Epithelial cell of proximal tubule (primary cell): ENCODE results near the gene IL18. TPM values are rescaled to one million over a fixed set of nuclear protein-coding genes. Genes with fewer than 3 reads are reported as not detected.

Experiments
- DNase-seq: peaks from one replicate; pipeline ENCODE4 v3.0.0-alpha.2; 2011; ENCODE audit warnings: low read depth
- H3K4me3 ChIP-seq: 2 replicates; pipeline ENCODE4 v1.5.1; 2011; ENCODE audit warnings: low read depth, mild to moderate bottlenecking, low read length
- CTCF ChIP-seq: conservative IDR thresholded peaks from 2 replicates; pipeline ENCODE4 v1.5.1; 2012; ENCODE audit warnings: low read depth, mild to moderate bottlenecking, low read length
- total RNA-seq: library from RNA; depleted of rRNA; stranded (reverse); fragments of >200 nt; gene quantifications from 2 replicates; pipeline ENCODE4 v1.2.3, GENCODE V29; 2015

IL18 gene
- total RNA-seq, 1 donor from 2014 or later, result 31.3 TPM

GRCh38 chr11:112134473-112134872, 29.4 kb downstream of the IL18 start:
- TF ChIP-seq CTCF, result no peak
- no peak for DNase-seq
- no peak overlapping the region for H3K4me3 ChIP-seq

- no peak for DNase-seq
- no peak overlapping the region for H3K4me3 ChIP-seq
- TF ChIP-seq CTCF, result no peak
These were observed 31.2 kb downstream of the IL18 start for GRCh38 chr11:112132737-112133136.

DNA sequence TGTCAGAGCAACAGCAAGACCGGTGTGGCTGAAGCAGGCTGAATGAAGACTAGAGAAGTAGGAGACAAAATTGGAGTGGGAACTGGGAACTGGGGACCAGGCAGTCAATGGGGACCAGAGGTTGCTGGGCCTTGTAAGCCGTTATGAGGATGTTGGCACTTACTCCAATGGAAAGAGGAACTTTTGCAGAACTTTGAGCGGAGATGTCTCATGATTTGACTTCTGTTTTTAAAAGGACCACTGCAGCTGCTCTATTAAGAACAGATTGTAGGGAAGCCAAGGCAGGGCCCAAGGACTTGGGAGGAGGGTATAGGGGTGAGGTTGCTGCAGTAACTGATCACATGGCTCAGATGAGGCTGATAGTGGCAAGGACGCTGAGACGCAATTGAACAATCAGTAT, 34.2 kb downstream of the IL18 start:
- no peak for DNase-seq
- TF ChIP-seq CTCF, result no peak
- no peak overlapping the region for H3K4me3 ChIP-seq

GRCh38 chr11:112128483-112129121, 35.3 kb downstream of the IL18 start:
- H3K4me3 ChIP-seq, result no peak overlapping the region
- no peak for DNase-seq
- TF ChIP-seq CTCF, result no peak

DNA sequence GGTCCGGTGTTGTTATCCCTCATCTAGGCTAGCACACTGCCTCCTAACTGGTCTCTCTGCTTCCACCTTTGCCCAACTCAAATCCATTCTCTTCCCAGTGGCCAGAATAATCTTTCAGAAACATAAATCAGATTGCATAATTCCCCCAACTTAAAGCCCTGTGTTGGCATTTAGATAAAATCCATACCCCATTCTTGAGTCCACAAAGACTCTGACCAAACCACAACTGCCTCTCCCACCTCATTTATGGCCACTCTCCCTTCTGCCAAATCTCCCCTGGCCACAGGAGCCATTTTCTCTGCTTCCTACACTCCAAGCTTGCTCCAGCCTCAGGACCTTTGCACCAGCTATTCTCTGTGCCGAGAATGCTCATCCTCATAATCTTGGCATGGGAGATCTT, 36.8 kb downstream of the IL18 start:
- H3K4me3 ChIP-seq, result no peak overlapping the region
- no peak for TF ChIP-seq CTCF
- no peak for DNase-seq

- no peak overlapping the region for H3K4me3 ChIP-seq
- TF ChIP-seq CTCF, result no peak
- no peak for DNase-seq
These were observed 40.8 kb downstream of the IL18 start for GRCh38 chr11:112123129-112123528.

- no peak overlapping the region for H3K4me3 ChIP-seq
- no peak for TF ChIP-seq CTCF
- DNase-seq, result no peak
These were observed 41.8 kb downstream of the IL18 start for GRCh38 chr11:112121981-112122615.
